Endothelial cell of umbilical vein (primary cell): ENCODE measurements around the gene RBP5. TPM values are rescaled to one million over a fixed set of nuclear protein-coding genes. Genes with fewer than 3 reads are reported as not detected.

Source experiments
- BruUV-seq: library from RNA; stranded (reverse); fragments of 400-500 nt; replicated peaks from 2 replicates; lab custom pipeline; 2021; lab: Mats Ljungman, UMichigan
- CTCF ChIA-PET: fragments of 300-600, 350-600 bp; sonication (Branson Sonifier 250); formaldehyde crosslinking; loops from one replicate; lab custom pipeline; 2021; ENCODE audit warnings: antibody characterized with exemption, inconsistent platforms; lab: Charles Lee
- POLR2A ChIA-PET: fragments of 300-600, 350-600 bp; sonication (Branson Sonifier 250); formaldehyde crosslinking; loops from one replicate; lab custom pipeline; 2021; ENCODE audit warnings: antibody characterized with exemption, inconsistent platforms; lab: Charles Lee
- DNase-seq: peaks from one replicate; pipeline ENCODE4 v3.0.0-alpha.2; 2011; ENCODE audit warnings: low read depth, low spot score
- FAIRE-seq: peaks from 2 replicates; lab custom pipeline; 2011; peaks lifted over from hg19 to GRCh38; lab: Jason Lieb, UNC
- H2AFZ ChIP-seq: 2 replicates; pipeline ENCODE4 v1.6.0; 2012; ENCODE audit warnings: low read depth, low read length, control low read depth, inconsistent platforms
- H3K27ac ChIP-seq: 2 replicates; pipeline ENCODE4 v1.5.1; 2011; ENCODE audit warnings: low read depth, mild to moderate bottlenecking, control low read depth, low read length, moderate library complexity; ENCODE audit not compliant: insufficient read depth
- H3K27me3 ChIP-seq, 2 experiments: 2 replicates each; pipeline versions ENCODE4 v1.6.0 to v1.6.1; 2011; ENCODE audit warnings: low read length in 2 of 2, mixed read lengths in 1 of 2; ENCODE audit not compliant: control insufficient read depth in 2 of 2, insufficient read depth in 2 of 2
- H3K36me3 ChIP-seq, 2 experiments: 2 replicates in 1 of 2; 3 replicates in 1 of 2; pipeline ENCODE4 v1.5.1; 2011; ENCODE audit warnings: low read length in 2 of 2, mild to moderate bottlenecking in 1 of 2, moderate library complexity in 1 of 2; ENCODE audit not compliant: control insufficient read depth in 2 of 2, insufficient read depth in 2 of 2; ENCODE audit errors: extremely low read depth in 1 of 2
- H3K4me1 ChIP-seq: 3 replicates; pipeline ENCODE4 v1.5.1; 2011; ENCODE audit warnings: mild to moderate bottlenecking, low read length; ENCODE audit not compliant: control insufficient read depth, insufficient read depth; ENCODE audit errors: extremely low read depth
- H3K4me2 ChIP-seq: 2 replicates; pipeline ENCODE4 v1.6.1; 2011; ENCODE audit warnings: low read length, control low read depth, mixed read lengths; ENCODE audit not compliant: insufficient read depth
- H3K4me3 ChIP-seq, 3 experiments: fragments of 200-600 bp in 1 of 3; sonication (generic), shearing (Covaris generic) in 1 of 3; replicated peaks in 1 of 3; 2 replicates each; pipeline ENCODE4 v1.5.1; 2011 to 2016; ENCODE audit warnings: control low read depth in 3 of 3, low read length in 3 of 3, mild to moderate bottlenecking in 2 of 3, inconsistent platforms in 1 of 3, low read depth in 1 of 3, moderate library complexity in 1 of 3; ENCODE audit not compliant: insufficient read depth in 1 of 3
- H3K79me2 ChIP-seq: 2 replicates; pipeline ENCODE4 v1.6.0; 2012; ENCODE audit warnings: low read length, inconsistent platforms; ENCODE audit not compliant: control insufficient read depth, insufficient read depth
- H3K9ac ChIP-seq: replicated peaks from 2 replicates; pipeline ENCODE3; 2011; ENCODE audit warnings: low read length, control low read depth; ENCODE audit not compliant: insufficient read depth; ENCODE audit errors: extremely low read depth
- H3K9me1 ChIP-seq: replicated peaks from 3 replicates; pipeline ENCODE4 v1.6.0; 2011; ENCODE audit warnings: mild to moderate bottlenecking, low read length; ENCODE audit not compliant: control insufficient read depth, insufficient read depth; ENCODE audit errors: extremely low read depth
- H3K9me3 ChIP-seq: replicated peaks from 2 replicates; pipeline ENCODE4 v1.5.1; 2012; ENCODE audit warnings: low read length, inconsistent platforms; ENCODE audit not compliant: control insufficient read depth, insufficient read depth
- H4K20me1 ChIP-seq: replicated peaks from 2 replicates; pipeline ENCODE3; 2011; ENCODE audit warnings: mild to moderate bottlenecking, low read length; ENCODE audit not compliant: control insufficient read depth, insufficient read depth; ENCODE audit errors: extremely low read depth
- EZH2 ChIP-seq: IDR thresholded peaks from 2 replicates; pipeline ENCODE4 v1.6.1; 2012; ENCODE audit warnings: borderline replicate concordance, low read depth, mild to moderate bottlenecking, moderate library complexity, low read length, inconsistent platforms; ENCODE audit not compliant: severe bottlenecking
- FOS ChIP-seq: IDR thresholded peaks from 2 replicates; pipeline ENCODE4 v1.6.1; 2011; ENCODE audit warnings: mild to moderate bottlenecking, low read length, moderate library complexity, borderline replicate concordance; ENCODE audit not compliant: insufficient read depth
- GATA2 ChIP-seq: IDR thresholded peaks from 2 replicates; pipeline ENCODE4 v1.7.0; 2011; ENCODE audit warnings: low read depth, mild to moderate bottlenecking, moderate library complexity, mixed read lengths, low read length; ENCODE audit not compliant: insufficient read length, insufficient read depth
- JUN ChIP-seq: IDR thresholded peaks from 2 replicates; pipeline ENCODE4 v1.6.1; 2011; ENCODE audit warnings: borderline replicate concordance, low read depth; ENCODE audit not compliant: insufficient read length, insufficient read depth
- MAX ChIP-seq: IDR thresholded peaks from 2 replicates; pipeline ENCODE4 v1.6.1; 2011; ENCODE audit not compliant: insufficient read depth, insufficient read length
- MYC ChIP-seq: IDR thresholded peaks from one replicate; pipeline ENCODE4 v1.6.1; 2011; ENCODE audit warnings: mild to moderate bottlenecking, low read depth, low read length
- POLR2A ChIP-seq: IDR thresholded peaks from 2 replicates; pipeline ENCODE4 v1.6.1; 2012; ENCODE audit warnings: low read depth, mild to moderate bottlenecking, control low read depth, low read length
- POLR2AphosphoS5 ChIP-seq: IDR thresholded peaks from 2 replicates; pipeline ENCODE4 v1.6.1; 2012; ENCODE audit warnings: low read depth, mild to moderate bottlenecking, control low read depth, low read length, moderate library complexity; ENCODE audit not compliant: insufficient read depth
- dilution Hi-C: fragments of 300-500 bp; cut with MboI; formaldehyde crosslinking; loops from one replicate; pipeline ENCODE4 v1.15.0; 2019; ENCODE audit warnings: low sequenced_read_pairs; ENCODE audit not compliant: extremely low pct_ligation_motif_present
- intact Hi-C: fragments of 100-400 bp; cut with micrococcal nuclease; formaldehyde crosslinking; loops from one replicate; pipeline ENCODE4 v1.10.0; 2022
- polyA plus RNA-seq, 4 experiments: library from polyadenylated mRNA; depleted of rRNA in 3 of 4; stranded (reverse) in 3 of 4; unstranded in 1 of 4; fragments of >200 nt; gene quantifications; 2 replicates each; pipeline versions ENCODE4 v1.2.1 to v1.2.3, GENCODE V29; 2011 to 2012; ENCODE audit warnings: missing spikeins in 1 of 4
- total RNA-seq: library from RNA; stranded (reverse); gene quantifications from 2 replicates; pipeline ENCODE4 v1.2.3, GENCODE V29; 2021
- TF ChIP-seq, protein P1 (sequence below), 2 donors: IDR thresholded peaks; 1 replicate in 1 of 2; 2 replicates in 1 of 2; pipeline ENCODE4 v1.5.1; 2011; ENCODE audit warnings: low read length in 2 of 2, mild to moderate bottlenecking in 2 of 2, moderate library complexity in 2 of 2, control low read depth in 1 of 2, inconsistent platforms in 1 of 2, low read depth in 1 of 2; ENCODE audit not compliant: insufficient read depth in 1 of 2; ENCODE audit errors: extremely low read depth in 1 of 2

The RBP5 gene
- total and polyA plus RNA-seq, 2 donors (not counting 3 experiments of a cell fraction or from before 2014, with no cell fraction given): 0.12 TPM; not detected in 1

DNA sequence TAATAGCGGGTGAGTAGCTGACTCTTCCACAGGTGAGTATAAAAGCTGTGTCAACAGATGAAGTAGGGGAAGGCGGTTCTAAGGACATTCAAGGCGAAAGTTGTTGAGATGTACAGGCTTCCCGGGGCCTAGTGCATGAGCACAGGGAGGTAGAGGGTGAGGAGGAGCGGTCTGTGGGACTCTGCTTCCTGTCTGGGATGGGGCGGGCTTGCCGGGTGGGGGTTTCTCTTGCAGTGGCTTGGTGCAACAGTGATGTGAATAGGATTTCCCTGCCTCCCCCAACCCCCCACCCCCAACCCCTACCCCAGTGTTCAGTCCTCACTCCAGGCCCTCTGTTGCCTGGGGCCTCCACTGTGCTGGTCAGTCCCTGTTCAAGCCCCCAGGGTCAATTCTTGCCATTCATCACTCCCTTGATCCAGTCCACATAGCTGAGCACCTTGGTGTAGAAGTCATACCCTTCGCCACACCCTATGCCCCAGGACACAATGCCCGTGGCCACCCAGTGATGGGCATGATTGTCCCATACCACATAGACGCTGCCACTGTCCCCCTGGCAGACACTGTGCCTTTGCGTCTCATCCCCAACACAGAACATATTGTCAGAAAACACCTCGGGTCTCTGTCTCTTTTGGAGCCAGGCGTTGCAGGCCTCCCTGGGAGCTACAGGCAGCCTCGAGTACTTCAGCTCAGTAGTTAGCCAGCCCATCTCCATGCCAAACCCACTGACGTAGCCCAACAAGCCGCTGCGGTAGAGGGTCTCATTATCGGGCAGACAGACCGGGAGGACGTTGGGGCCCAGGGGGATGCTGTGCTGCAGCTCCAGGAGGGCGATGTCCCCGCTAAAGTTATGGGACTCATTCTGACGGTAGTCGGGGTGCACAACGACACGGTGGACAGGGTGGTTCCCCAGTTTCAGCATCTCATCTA, 32.4 kb downstream of the RBP5 start:
- Histone ChIP-seq H3K9ac (no peak overlapping the region), H3K9me3 (no peaks in the 10 kb centered on the region), H3K36me3 (no peaks in the 10 kb centered on the region), H3K4me1 (peaks cover 6% of the 10 kb centered on the region), H3K9me1 (no peaks in the 10 kb centered on the region), H4K20me1 (no peaks in the 10 kb centered on the region), H3K27ac (no peak overlapping the region), H3K4me3 (no peak overlapping the region), H3K4me2 (no peak overlapping the region), H2AFZ (no peak overlapping the region), H3K79me2 (no peaks in the 10 kb centered on the region), H3K27me3 (no peaks in the 10 kb centered on the region)
- dilution Hi-C loops: no loop called here
- intact Hi-C loops: no loop called here
- CTCF ChIA-PET: interaction anchor here (0.8 to 2.0 kb wide), 4 partner anchors 9 to 224 kb away, joined by 3 to 7 read pairs (median 3); partner anchors contain the start of gene C1RL
- TF ChIP-seq, protein P1, sequence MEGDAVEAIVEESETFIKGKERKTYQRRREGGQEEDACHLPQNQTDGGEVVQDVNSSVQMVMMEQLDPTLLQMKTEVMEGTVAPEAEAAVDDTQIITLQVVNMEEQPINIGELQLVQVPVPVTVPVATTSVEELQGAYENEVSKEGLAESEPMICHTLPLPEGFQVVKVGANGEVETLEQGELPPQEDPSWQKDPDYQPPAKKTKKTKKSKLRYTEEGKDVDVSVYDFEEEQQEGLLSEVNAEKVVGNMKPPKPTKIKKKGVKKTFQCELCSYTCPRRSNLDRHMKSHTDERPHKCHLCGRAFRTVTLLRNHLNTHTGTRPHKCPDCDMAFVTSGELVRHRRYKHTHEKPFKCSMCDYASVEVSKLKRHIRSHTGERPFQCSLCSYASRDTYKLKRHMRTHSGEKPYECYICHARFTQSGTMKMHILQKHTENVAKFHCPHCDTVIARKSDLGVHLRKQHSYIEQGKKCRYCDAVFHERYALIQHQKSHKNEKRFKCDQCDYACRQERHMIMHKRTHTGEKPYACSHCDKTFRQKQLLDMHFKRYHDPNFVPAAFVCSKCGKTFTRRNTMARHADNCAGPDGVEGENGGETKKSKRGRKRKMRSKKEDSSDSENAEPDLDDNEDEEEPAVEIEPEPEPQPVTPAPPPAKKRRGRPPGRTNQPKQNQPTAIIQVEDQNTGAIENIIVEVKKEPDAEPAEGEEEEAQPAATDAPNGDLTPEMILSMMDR (IDR thresholded peaks at IDR 0.05; ENCODE audit: extremely low read depth in 1 of 2, insufficient read depth in 1 of 2, low read depth in 1 of 2, low read length in 2 of 2): no peak
- TF ChIP-seq EZH2 (no peak), FOS (no peak), POLR2AphosphoS5 (no peak), GATA2 (no peak), MAX (no peak), MYC (no peak), JUN (no peak), POLR2A (no peak)
- no peak for DNase-seq
- POLR2A ChIA-PET: no interaction called here
- BruUV-seq: no TSS peak
- FAIRE-seq: no peak
